RWPE2 (cell line): ENCODE data around the gene DSC2.

Experiments
- ATAC-seq: fragments of 200-7000 bp; cut with Tn5 transposase; 3 replicates; pipeline ENCODE4 v1.9.1; 2021; ENCODE audit warnings: low read depth
- DNase-seq: peaks from one replicate; pipeline ENCODE4 v3.0.0-alpha.2; 2020; ENCODE audit warnings: low spot score
- H3K27ac ChIP-seq: fragments of 450-650 bp; 2 replicates; pipeline ENCODE4 v1.5.1; 2017; ENCODE audit warnings: mild to moderate bottlenecking; ENCODE audit not compliant: poor library complexity, severe bottlenecking
- H3K27me3 ChIP-seq: fragments of 250-450 bp; sonication (Bioruptor Pico); 2 replicates; pipeline ENCODE4 v1.5.1; 2021; ENCODE audit warnings: mild to moderate bottlenecking, moderate library complexity; ENCODE audit not compliant: insufficient read depth, poor library complexity, severe bottlenecking
- H3K36me3 ChIP-seq: fragments of 250-450 bp; sonication (Bioruptor Pico); 2 replicates; pipeline ENCODE4 v1.5.1; 2020; ENCODE audit warnings: low read depth, mild to moderate bottlenecking, moderate library complexity
- H3K4me1 ChIP-seq: fragments of 250-450 bp; sonication (Bioruptor Pico); 2 replicates; pipeline ENCODE4 v1.5.1; 2021; ENCODE audit warnings: mild to moderate bottlenecking, moderate library complexity; ENCODE audit not compliant: insufficient read depth, poor library complexity, severe bottlenecking
- H3K4me3 ChIP-seq: fragments of 250-450 bp; sonication (Bioruptor Pico); 2 replicates; pipeline ENCODE4 v1.5.1; 2021; ENCODE audit warnings: mild to moderate bottlenecking, moderate library complexity; ENCODE audit not compliant: severe bottlenecking
- H3K9me3 ChIP-seq: fragments of 250-450 bp; sonication (Bioruptor Pico); 2 replicates; pipeline ENCODE4 v1.5.1; 2021; ENCODE audit warnings: mild to moderate bottlenecking, moderate library complexity; ENCODE audit not compliant: severe bottlenecking
- TF ChIP-seq, protein P1 (sequence below): fragments of 450-650 bp; IDR thresholded peaks from one replicate; pipeline ENCODE4 v1.5.1; 2017; ENCODE audit warnings: mild to moderate bottlenecking, moderate library complexity; ENCODE audit not compliant: poor library complexity, severe bottlenecking

DSC2 gene

GRCh38 chr18:31099450-31100230 is 2.6 kb downstream of the DSC2 start:
- Histone ChIP-seq H3K27me3 (no peaks in the 10 kb centered on the region), H3K36me3 (no peaks in the 10 kb centered on the region), H3K4me3 (no peak overlapping the region), H3K9me3 (no peaks in the 10 kb centered on the region), H3K4me1 (peaks cover 10% of the 10 kb centered on the region), H3K27ac (no peak overlapping the region)
- no peak for ATAC-seq
- DNase-seq, result no peak
- TF ChIP-seq, protein P1, sequence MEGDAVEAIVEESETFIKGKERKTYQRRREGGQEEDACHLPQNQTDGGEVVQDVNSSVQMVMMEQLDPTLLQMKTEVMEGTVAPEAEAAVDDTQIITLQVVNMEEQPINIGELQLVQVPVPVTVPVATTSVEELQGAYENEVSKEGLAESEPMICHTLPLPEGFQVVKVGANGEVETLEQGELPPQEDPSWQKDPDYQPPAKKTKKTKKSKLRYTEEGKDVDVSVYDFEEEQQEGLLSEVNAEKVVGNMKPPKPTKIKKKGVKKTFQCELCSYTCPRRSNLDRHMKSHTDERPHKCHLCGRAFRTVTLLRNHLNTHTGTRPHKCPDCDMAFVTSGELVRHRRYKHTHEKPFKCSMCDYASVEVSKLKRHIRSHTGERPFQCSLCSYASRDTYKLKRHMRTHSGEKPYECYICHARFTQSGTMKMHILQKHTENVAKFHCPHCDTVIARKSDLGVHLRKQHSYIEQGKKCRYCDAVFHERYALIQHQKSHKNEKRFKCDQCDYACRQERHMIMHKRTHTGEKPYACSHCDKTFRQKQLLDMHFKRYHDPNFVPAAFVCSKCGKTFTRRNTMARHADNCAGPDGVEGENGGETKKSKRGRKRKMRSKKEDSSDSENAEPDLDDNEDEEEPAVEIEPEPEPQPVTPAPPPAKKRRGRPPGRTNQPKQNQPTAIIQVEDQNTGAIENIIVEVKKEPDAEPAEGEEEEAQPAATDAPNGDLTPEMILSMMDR, result no peak

DNA sequence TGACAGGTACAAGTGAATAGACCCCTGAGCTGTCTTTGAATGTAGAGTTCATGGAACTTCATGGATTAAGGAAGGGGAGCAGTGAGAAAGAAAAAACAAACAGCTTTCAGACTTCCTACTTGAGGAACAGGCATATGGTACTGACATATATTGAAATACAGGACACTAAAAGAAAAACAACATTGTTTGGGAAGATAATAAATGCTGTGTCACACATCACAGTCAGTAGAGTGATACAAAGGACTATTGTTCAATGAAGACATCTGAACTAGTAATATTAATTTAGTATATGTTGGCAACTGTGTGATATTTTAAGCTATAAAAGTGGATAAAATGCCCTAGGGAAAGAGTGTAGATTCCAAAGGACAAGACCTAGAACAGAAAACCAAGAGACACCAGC is 3.3 kb downstream of the DSC2 start:
- peaks cover 10% of the 10 kb centered on the region for H3K4me1 ChIP-seq
- TF ChIP-seq, protein P1, result no peak
- no peaks in the 10 kb centered on the region for H3K9me3 ChIP-seq
- H3K27me3 ChIP-seq, result no peaks in the 10 kb centered on the region
- ATAC-seq (no peak), DNase-seq (no peak)
- no peaks in the 10 kb centered on the region for H3K36me3 ChIP-seq
- H3K4me3 ChIP-seq, result no peak overlapping the region
- no peak overlapping the region for H3K27ac ChIP-seq

DNA sequence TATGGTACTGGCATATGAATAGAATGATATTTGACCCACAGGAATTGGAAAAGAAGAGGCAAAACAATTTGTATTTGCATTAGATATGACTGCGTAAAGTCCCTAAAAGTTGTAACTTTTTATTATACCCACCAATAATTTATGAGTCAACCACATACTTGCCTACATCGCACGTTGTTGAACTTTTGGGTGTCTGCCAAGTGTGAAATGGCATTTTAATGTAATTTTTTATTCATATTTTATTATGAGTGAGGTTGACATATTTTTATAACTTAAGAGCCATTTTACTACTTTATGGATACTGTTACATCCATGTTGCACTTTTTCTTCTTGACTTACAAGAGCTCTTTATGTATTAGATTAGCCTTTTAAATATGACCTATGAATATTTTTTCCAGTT is 4.6 kb downstream of the DSC2 start:
- TF ChIP-seq, protein P1, result no peak
- H3K27me3 ChIP-seq, result no peaks in the 10 kb centered on the region
- ATAC-seq, result no peak

GRCh38 chr18:31093880-31094279 is 8.3 kb downstream of the DSC2 start:
- H3K27ac ChIP-seq, result no peak overlapping the region
- TF ChIP-seq, protein P1, result no peak
- H3K4me1 ChIP-seq, result no peaks in the 10 kb centered on the region
- H3K9me3 ChIP-seq, result no peaks in the 10 kb centered on the region
- H3K4me3 ChIP-seq, result no peak overlapping the region
- peaks cover 12% of the 10 kb centered on the region; the same call in 1 of the 2 replicates for H3K36me3 ChIP-seq
- DNase-seq (no peak), ATAC-seq (no peak)
- H3K27me3 ChIP-seq, result no peaks in the 10 kb centered on the region

More for the DNA sequence above, 4.6 kb downstream of the DSC2 start:
- Histone ChIP-seq H3K36me3 (peaks cover 5% of the 10 kb centered on the region; the same call in 1 of the 2 replicates), H3K4me3 (no peak overlapping the region), H3K4me1 (peaks cover 2% of the 10 kb centered on the region), H3K9me3 (no peaks in the 10 kb centered on the region), H3K27ac (no peak overlapping the region)
- no peak for DNase-seq

DNA sequence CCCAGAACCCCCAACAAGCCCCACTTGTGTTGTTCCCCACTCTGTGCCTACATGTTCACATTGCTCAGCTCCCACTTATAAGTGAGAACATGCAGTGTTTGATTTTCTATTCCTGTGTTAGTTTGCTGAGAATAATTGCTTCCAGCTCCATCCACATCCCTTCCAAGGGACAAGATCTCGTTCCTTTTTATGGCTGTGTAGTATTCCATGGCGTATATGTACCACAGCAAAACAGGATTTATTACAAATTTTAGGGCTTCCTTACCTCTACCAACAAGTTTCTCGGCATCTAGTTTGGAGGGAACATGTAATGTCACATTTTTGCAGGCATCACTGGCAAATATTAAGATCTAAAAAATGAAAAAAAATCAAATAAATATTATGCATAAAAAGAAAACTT is 8.9 kb downstream of the DSC2 start:
- TF ChIP-seq, protein P1, result no peak
- no peaks in the 10 kb centered on the region for H3K27me3 ChIP-seq
- ATAC-seq (no peak), DNase-seq (no peak)
- H3K9me3 ChIP-seq, result no peaks in the 10 kb centered on the region
- H3K27ac ChIP-seq, result no peak overlapping the region
- H3K4me1 ChIP-seq, result no peaks in the 10 kb centered on the region
- H3K36me3 ChIP-seq, result peaks cover 12% of the 10 kb centered on the region; the same call in 1 of the 2 replicates
- H3K4me3 ChIP-seq, result no peak overlapping the region
